ENCODE results near the gene CCDC83.

DNA sequence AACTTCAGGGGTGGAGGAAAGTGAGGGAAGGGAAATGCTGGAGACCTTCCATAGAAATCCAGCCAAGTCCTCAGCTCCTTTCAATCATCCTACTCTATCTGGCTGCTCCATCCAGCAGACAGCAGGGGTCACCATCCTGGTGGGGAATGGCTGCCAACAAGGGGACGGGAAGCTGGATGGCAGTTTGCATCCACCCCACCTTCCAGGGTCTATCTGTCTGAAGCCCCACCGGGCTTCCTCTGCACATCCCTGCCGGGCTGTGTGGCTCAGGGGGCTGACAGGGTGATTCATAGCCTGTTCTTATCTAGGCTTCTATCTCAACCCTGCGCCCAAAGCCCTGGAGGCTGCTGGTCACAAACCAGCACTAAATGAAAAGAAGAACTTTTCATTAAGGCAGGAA is 45.3 kb upstream of the CCDC83 start:
- TF ChIP-seq, protein P1, sequence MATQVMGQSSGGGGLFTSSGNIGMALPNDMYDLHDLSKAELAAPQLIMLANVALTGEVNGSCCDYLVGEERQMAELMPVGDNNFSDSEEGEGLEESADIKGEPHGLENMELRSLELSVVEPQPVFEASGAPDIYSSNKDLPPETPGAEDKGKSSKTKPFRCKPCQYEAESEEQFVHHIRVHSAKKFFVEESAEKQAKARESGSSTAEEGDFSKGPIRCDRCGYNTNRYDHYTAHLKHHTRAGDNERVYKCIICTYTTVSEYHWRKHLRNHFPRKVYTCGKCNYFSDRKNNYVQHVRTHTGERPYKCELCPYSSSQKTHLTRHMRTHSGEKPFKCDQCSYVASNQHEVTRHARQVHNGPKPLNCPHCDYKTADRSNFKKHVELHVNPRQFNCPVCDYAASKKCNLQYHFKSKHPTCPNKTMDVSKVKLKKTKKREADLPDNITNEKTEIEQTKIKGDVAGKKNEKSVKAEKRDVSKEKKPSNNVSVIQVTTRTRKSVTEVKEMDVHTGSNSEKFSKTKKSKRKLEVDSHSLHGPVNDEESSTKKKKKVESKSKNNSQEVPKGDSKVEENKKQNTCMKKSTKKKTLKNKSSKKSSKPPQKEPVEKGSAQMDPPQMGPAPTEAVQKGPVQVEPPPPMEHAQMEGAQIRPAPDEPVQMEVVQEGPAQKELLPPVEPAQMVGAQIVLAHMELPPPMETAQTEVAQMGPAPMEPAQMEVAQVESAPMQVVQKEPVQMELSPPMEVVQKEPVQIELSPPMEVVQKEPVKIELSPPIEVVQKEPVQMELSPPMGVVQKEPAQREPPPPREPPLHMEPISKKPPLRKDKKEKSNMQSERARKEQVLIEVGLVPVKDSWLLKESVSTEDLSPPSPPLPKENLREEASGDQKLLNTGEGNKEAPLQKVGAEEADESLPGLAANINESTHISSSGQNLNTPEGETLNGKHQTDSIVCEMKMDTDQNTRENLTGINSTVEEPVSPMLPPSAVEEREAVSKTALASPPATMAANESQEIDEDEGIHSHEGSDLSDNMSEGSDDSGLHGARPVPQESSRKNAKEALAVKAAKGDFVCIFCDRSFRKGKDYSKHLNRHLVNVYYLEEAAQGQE (IDR thresholded peaks at IDR 0.05; ENCODE audit: insufficient read depth in 1 of 2, low read depth in 2 of 2, low read length in 2 of 2), result no peak
- TF ChIP-seq SIN3A (IDR thresholded peaks at IDR 0.05; ENCODE audit: borderline replicate concordance, insufficient read depth, low read length) (no peak), POLR2AphosphoS5 (IDR thresholded peaks at IDR 0.05; ENCODE audit: low read depth, low read length) (no peak), FOXP2 (optimal IDR thresholded peaks at IDR 0.05; ENCODE audit: borderline replicate concordance, extremely low read depth, extremely low read length, insufficient read depth) (no peak)
